ENCODE data around the gene CHP1.

DNA sequence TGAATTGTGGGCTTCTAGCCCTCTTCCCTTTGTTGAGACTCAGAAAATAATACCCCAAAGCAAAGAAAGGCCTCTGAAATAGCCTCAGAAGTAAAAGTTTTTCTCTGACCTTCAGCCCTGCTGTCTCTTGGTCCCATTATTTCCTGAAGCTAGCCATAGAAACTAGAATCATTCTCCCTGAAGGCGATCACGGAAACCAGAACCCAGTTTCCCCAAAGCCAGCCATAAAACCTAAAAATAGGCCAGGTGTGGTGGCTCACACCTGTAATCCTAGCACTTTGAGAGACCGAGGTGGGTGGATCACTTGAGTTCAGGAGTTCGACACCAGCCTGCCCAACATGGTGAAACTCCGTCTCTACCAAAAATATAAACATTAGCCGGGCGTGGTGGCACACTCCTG, 27.7 kb upstream of the CHP1 start:
- no peak for TF ChIP-seq POLR2AphosphoS5 (IDR thresholded peaks at IDR 0.05; ENCODE audit: low read depth, low read length)
- no peak for TF ChIP-seq POLR2A (IDR thresholded peaks at IDR 0.05; ENCODE audit: low read depth, low read length)
